DND-41 (cell line): ENCODE measurements around the gene MRPS33.

Source experiments
- CTCF ChIP-seq: IDR thresholded peaks from 2 replicates; pipeline ENCODE4 v1.5.1; 2012; ENCODE audit warnings: borderline replicate concordance, low read length, moderate library complexity, mild to moderate bottlenecking; ENCODE audit not compliant: poor library complexity, severe bottlenecking; ENCODE audit errors: extremely low read depth
- EZH2 ChIP-seq: IDR thresholded peaks from 3 replicates; pipeline ENCODE4 v1.6.1; 2012; ENCODE audit warnings: borderline replicate concordance, low read depth, mild to moderate bottlenecking, moderate library complexity, low read length, inconsistent platforms; ENCODE audit not compliant: severe bottlenecking

GRCh38 chr7:140972344-140972743 lies 42.4 kb downstream of the MRPS33 start:
- TF ChIP-seq CTCF (no peak), EZH2 (no peak)
